Smooth muscle cell (in vitro differentiated cells): ENCODE data around the gene PTRH2. TPM values are rescaled to one million over a fixed set of nuclear protein-coding genes. Genes with fewer than 3 reads are reported as not detected.

ENCODE experiments used
- DNase-seq: peaks from one replicate; lab custom pipeline; 2025; ENCODE audit not compliant: unreplicated experiment; lab: John Stamatoyannopoulos, UW
- H2AFZ ChIP-seq: fragments of 200-600 bp; sonication (generic); 2 replicates; pipeline ENCODE4 v1.6.0; 2016; ENCODE audit warnings: antibody characterized with exemption, low read depth, mild to moderate bottlenecking
- H3F3A ChIP-seq: fragments of 200-600 bp; sonication (generic); 2 replicates; pipeline ENCODE4 v1.6.0; 2017; ENCODE audit warnings: antibody characterized with exemption, low read depth
- H3K27ac ChIP-seq: fragments of 200-600 bp; sonication (generic); 2 replicates; pipeline ENCODE4 v1.5.1; 2016; ENCODE audit warnings: low read depth, mild to moderate bottlenecking
- H3K27me3 ChIP-seq: fragments of 200-600 bp; sonication (generic); 2 replicates; pipeline ENCODE4 v1.6.1; 2016; ENCODE audit warnings: low read depth, mild to moderate bottlenecking
- H3K36me3 ChIP-seq: fragments of 200-600 bp; sonication (generic); 2 replicates; pipeline ENCODE4 v1.5.1; 2016; ENCODE audit warnings: low read depth
- H3K4me1 ChIP-seq: fragments of 200-600 bp; sonication (generic); 2 replicates; pipeline ENCODE4 v1.5.1; 2016; ENCODE audit warnings: low read depth
- H3K4me2 ChIP-seq: fragments of 200-600 bp; sonication (generic); 2 replicates; pipeline ENCODE4 v1.6.0; 2016; ENCODE audit warnings: mild to moderate bottlenecking
- H3K4me3 ChIP-seq: fragments of 200-600 bp; sonication (generic); 2 replicates; pipeline ENCODE4 v1.5.1; 2016; ENCODE audit warnings: mild to moderate bottlenecking
- H3K79me2 ChIP-seq: fragments of 200-600 bp; sonication (generic); 2 replicates; pipeline ENCODE4 v1.6.0; 2016; ENCODE audit warnings: low read depth, mild to moderate bottlenecking
- H3K9ac ChIP-seq: fragments of 200-600 bp; sonication (generic); 2 replicates; pipeline ENCODE4 v1.6.0; 2016; ENCODE audit warnings: low read depth
- H3K9me3 ChIP-seq: fragments of 200-600 bp; sonication (generic); replicated peaks from 2 replicates; pipeline ENCODE4 v1.5.1; 2016; ENCODE audit warnings: low read depth
- H4K20me1 ChIP-seq: fragments of 200-600 bp; sonication (generic); 2 replicates; pipeline ENCODE4 v1.6.0; 2016; ENCODE audit warnings: low read depth
- WGBS: methylation state at CpG from one replicate; pipeline ENCODE4 v1.1.7; 2016; ENCODE audit warnings: low lambda C conversion rate; 5-methylcytosine and 5-hydroxymethylcytosine counted together
- polyA plus RNA-seq: library from polyadenylated mRNA; unstranded; fragments of >200 nt; fragmentation: Nextera tagmentation; extraction: Ambion mirVana; gene quantifications from 2 replicates; pipeline ENCODE4 v1.2.1, GENCODE V29; 2016
- total RNA-seq: library from RNA; depleted of rRNA; stranded (reverse); fragments of >200 nt; gene quantifications from 2 replicates; pipeline ENCODE4 v1.2.3, GENCODE V29; 2014
- TF ChIP-seq, protein P1 (sequence below): fragments of 200-600 bp; sonication (generic); IDR thresholded peaks from 2 replicates; pipeline ENCODE4 v1.5.1; 2017; ENCODE audit warnings: borderline replicate concordance, mild to moderate bottlenecking, antibody characterized with exemption; ENCODE audit not compliant: insufficient read depth, poor library complexity, severe bottlenecking

The PTRH2 gene
- total and polyA plus RNA-seq, 2 experiments from 2014 or later = 11.4 to 26.2 TPM

DNA sequence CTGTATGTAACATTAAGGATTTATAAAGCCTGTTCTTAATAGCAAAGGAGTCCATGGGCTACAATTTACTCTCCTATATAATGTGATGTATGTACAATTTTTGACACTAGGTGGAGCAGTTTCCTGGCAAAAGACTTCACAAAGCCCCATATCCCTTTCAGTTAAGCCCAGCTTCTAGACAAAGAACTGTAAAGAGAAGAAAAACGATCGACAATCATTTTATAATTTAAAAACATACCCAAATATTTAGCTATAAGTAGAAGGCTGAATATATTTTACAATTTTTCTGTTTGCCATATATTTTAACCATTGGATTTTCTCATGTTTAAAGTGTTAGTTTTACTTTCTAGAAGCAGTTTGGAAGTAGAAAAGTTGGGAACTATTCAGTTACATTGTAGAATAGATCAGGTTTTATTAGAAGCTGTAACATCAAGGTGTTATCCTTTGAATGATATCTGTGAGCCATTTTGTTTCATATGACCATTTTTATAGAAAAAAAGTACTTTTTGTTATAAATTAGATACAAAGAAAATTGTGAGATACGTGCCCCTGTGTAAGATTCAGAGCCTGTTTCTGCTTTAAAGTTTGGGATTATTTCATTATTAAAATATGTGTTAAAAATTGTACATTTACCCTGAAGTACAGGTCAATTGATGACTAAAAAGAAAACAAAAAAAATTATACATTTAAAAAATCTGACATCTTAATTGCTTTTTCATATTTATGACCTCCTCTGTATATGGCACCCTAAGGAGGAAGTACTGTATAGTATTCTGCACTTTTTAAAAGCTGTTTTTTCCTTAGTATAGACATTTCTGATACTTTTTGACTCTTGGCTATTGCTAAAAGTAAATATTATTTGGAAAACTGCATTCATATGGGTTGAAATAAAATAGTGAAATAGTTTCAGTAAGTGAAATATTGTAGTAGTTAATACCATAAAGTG, 46.6 kb upstream of the PTRH2 start:
- 17% methylated on average over 3 of the region's 3 CpGs for WGBS
- peak overlapping the region; percentile 100 for H3K27ac ChIP-seq
- peaks cover 39% of the 10 kb centered on the region for H3K79me2 ChIP-seq
- H3K4me3 ChIP-seq = peak overlapping the region; percentile 44
- no peaks in the 10 kb centered on the region for H4K20me1 ChIP-seq
- peaks cover 50% of the 10 kb centered on the region for H3F3A ChIP-seq
- peaks cover 20% of the 10 kb centered on the region for H3K4me1 ChIP-seq
- H3K4me2 ChIP-seq = peak overlapping the region; percentile 93
- no peak overlapping the region for H2AFZ ChIP-seq
- no peaks in the 10 kb centered on the region for H3K36me3 ChIP-seq
- H3K27me3 ChIP-seq = no peaks in the 10 kb centered on the region
- H3K9me3 ChIP-seq = no peaks in the 10 kb centered on the region
- peak overlapping the region; percentile 95 for H3K9ac ChIP-seq
- TF ChIP-seq, protein P1, sequence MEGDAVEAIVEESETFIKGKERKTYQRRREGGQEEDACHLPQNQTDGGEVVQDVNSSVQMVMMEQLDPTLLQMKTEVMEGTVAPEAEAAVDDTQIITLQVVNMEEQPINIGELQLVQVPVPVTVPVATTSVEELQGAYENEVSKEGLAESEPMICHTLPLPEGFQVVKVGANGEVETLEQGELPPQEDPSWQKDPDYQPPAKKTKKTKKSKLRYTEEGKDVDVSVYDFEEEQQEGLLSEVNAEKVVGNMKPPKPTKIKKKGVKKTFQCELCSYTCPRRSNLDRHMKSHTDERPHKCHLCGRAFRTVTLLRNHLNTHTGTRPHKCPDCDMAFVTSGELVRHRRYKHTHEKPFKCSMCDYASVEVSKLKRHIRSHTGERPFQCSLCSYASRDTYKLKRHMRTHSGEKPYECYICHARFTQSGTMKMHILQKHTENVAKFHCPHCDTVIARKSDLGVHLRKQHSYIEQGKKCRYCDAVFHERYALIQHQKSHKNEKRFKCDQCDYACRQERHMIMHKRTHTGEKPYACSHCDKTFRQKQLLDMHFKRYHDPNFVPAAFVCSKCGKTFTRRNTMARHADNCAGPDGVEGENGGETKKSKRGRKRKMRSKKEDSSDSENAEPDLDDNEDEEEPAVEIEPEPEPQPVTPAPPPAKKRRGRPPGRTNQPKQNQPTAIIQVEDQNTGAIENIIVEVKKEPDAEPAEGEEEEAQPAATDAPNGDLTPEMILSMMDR = peak; percentile 71
- DNase-seq = no peak

DNA sequence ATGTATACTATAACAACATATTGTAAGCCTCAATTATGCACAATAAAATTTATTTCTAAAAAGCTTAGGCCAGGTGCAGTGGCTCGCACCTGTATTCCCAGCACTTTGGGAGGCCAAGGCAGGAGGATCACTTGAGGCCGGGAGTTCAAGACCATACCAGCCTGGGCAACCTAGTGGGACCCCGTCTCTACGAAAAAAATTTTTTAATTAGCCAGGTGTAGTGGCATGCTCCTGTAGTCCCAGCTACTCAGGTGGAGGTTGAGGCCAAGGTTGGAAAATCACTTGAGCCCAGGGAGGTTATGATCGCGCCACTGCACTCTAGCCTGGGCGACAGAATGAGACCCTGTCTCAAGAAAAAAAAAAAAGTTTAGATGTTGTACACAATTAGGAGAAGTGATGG, 45.7 kb upstream of the PTRH2 start:
- Histone ChIP-seq H2AFZ (no peak overlapping the region), H3K4me1 (peaks cover 20% of the 10 kb centered on the region), H3K4me3 (no peak overlapping the region), H3K27me3 (no peaks in the 10 kb centered on the region), H3K4me2 (peak overlapping the region; percentile 93), H4K20me1 (no peaks in the 10 kb centered on the region), H3K9ac (no peak overlapping the region), H3K79me2 (peaks cover 30% of the 10 kb centered on the region), H3K36me3 (no peaks in the 10 kb centered on the region), H3K9me3 (no peaks in the 10 kb centered on the region), H3K27ac (peak overlapping the region; percentile 100), H3F3A (peaks cover 44% of the 10 kb centered on the region)
- TF ChIP-seq, protein P1 = no peak
- WGBS = 88% methylated on average over 7 of the region's 7 CpGs
- no peak for DNase-seq

GRCh38 chr17:59752446-59752845, 45.2 kb upstream of the PTRH2 start:
- no peaks in the 10 kb centered on the region for H3K36me3 ChIP-seq
- H3F3A ChIP-seq = peaks cover 42% of the 10 kb centered on the region
- H3K27me3 ChIP-seq = no peaks in the 10 kb centered on the region
- peak overlapping the region; percentile 100 for H3K27ac ChIP-seq
- H3K79me2 ChIP-seq = peaks cover 28% of the 10 kb centered on the region
- no peak overlapping the region for H3K4me3 ChIP-seq
- TF ChIP-seq, protein P1 = no peak
- no peaks in the 10 kb centered on the region for H3K9me3 ChIP-seq
- peak overlapping the region; percentile 14 for H3K9ac ChIP-seq
- no peak overlapping the region for H2AFZ ChIP-seq
- no peaks in the 10 kb centered on the region for H4K20me1 ChIP-seq
- DNase-seq = no peak
- H3K4me1 ChIP-seq = peaks cover 18% of the 10 kb centered on the region
- H3K4me2 ChIP-seq = peak overlapping the region; percentile 93
